Neural cell (in vitro differentiated cells): Measurements from ENCODE around the gene HSD17B4. TPM values are rescaled to one million over a fixed set of nuclear protein-coding genes. Genes with fewer than 3 reads are reported as not detected.
"Not testable (repeated sequence)": the region's sequence is repeated elsewhere in the genome, so short reads cannot be mapped to it uniquely, and the experiment has no call there.

Source experiments
- H2AFZ ChIP-seq: fragments of 200-600, 300-800 bp; sonication (generic), shearing (Covaris generic); 2 replicates; pipeline ENCODE4 v1.6.0; 2014; ENCODE audit warnings: low read depth, mild to moderate bottlenecking, antibody characterized with exemption, low read length, moderate library complexity
- H3F3A ChIP-seq: fragments of 200-600 bp; shearing (Covaris generic); 2 replicates; pipeline ENCODE4 v1.6.1; 2016; ENCODE audit warnings: mild to moderate bottlenecking, moderate library complexity, mixed read lengths, antibody characterized with exemption, low read length; ENCODE audit not compliant: insufficient read depth, poor library complexity, severe bottlenecking
- H3K27ac ChIP-seq: fragments of 200-600, 300-800 bp; sonication (generic), shearing (Covaris generic); 2 replicates; pipeline ENCODE4 v1.5.1; 2014; ENCODE audit warnings: mild to moderate bottlenecking, low read length, moderate library complexity
- H3K27me3 ChIP-seq: fragments of 300-800, 200-600 bp; sonication (generic), shearing (Covaris generic); 2 replicates; pipeline ENCODE4 v1.6.0; 2014; ENCODE audit warnings: mild to moderate bottlenecking, low read depth, low read length, moderate library complexity; ENCODE audit not compliant: insufficient read depth
- H3K36me3 ChIP-seq: fragments of 300-800, 200-600 bp; sonication (generic), shearing (Covaris generic); 2 replicates; pipeline ENCODE4 v1.5.1; 2014; ENCODE audit warnings: mild to moderate bottlenecking, antibody characterized with exemption, low read length, moderate library complexity; ENCODE audit not compliant: insufficient read depth
- H3K4me2 ChIP-seq: fragments of 300-800, 200-600 bp; sonication (generic), shearing (Covaris generic); 2 replicates; pipeline ENCODE4 v1.6.0; 2014; ENCODE audit warnings: mild to moderate bottlenecking, low read length
- H3K4me3 ChIP-seq: fragments of 300-800, 200-600 bp; sonication (generic), shearing (Covaris generic); 2 replicates; pipeline ENCODE4 v1.5.1; 2014; ENCODE audit warnings: mild to moderate bottlenecking, low read length, moderate library complexity
- H3K79me2 ChIP-seq: fragments of 200-600 bp; shearing (Covaris generic); replicated peaks from 2 replicates; pipeline ENCODE4 v1.6.0; 2014; ENCODE audit warnings: mild to moderate bottlenecking, low read length, moderate library complexity; ENCODE audit not compliant: insufficient read depth
- H3K9ac ChIP-seq: fragments of 300-800, 200-600 bp; sonication (generic), shearing (Covaris generic); 2 replicates; pipeline ENCODE4 v1.6.1; 2016; ENCODE audit warnings: mild to moderate bottlenecking, low read length, mixed read lengths
- H3K9me2 ChIP-seq: fragments of 200-600 bp; shearing (Covaris generic); 2 replicates; pipeline ENCODE4 v1.6.1; 2016; ENCODE audit warnings: mild to moderate bottlenecking, low read length, mixed read lengths; ENCODE audit not compliant: insufficient read depth
- H3K9me3 ChIP-seq: fragments of 200-600, 300-800 bp; sonication (generic), shearing (Covaris generic); 2 replicates; pipeline ENCODE4 v1.6.1; 2016; ENCODE audit warnings: mild to moderate bottlenecking, mixed run types, low read length, moderate library complexity, mixed read lengths
- H4K20me1 ChIP-seq: fragments of 200-600 bp; shearing (Covaris generic); 2 replicates; pipeline ENCODE4 v1.6.1; 2016; ENCODE audit warnings: mild to moderate bottlenecking, mixed run types; ENCODE audit not compliant: insufficient read depth
- CTCF ChIP-seq: fragments of 450-650 bp; IDR thresholded peaks from 2 replicates; pipeline ENCODE4 v1.5.1; 2014; ENCODE audit warnings: antibody characterized with exemption, mild to moderate bottlenecking, moderate library complexity; ENCODE audit not compliant: poor library complexity, severe bottlenecking
- EP300 ChIP-seq: fragments of 450-650 bp; conservative IDR thresholded peaks from 2 replicates; pipeline ENCODE4 v1.6.1; 2014; ENCODE audit warnings: antibody characterized with exemption, mild to moderate bottlenecking, moderate library complexity; ENCODE audit not compliant: poor library complexity, severe bottlenecking
- EZH2 ChIP-seq: fragments of 200-600, 300-800 bp; shearing (Covaris generic), sonication (generic); IDR thresholded peaks from 2 replicates; pipeline ENCODE4 v1.6.1; 2014; ENCODE audit warnings: antibody characterized with exemption, low read length, borderline replicate concordance, mild to moderate bottlenecking; ENCODE audit not compliant: insufficient read depth, poor library complexity, severe bottlenecking
- MXI1 ChIP-seq: fragments of 450-650 bp; conservative IDR thresholded peaks from 2 replicates; pipeline ENCODE4 v1.6.1; 2014; ENCODE audit warnings: antibody characterized with exemption, mild to moderate bottlenecking; ENCODE audit not compliant: poor library complexity, severe bottlenecking
- POLR2AphosphoS5 ChIP-seq: IDR thresholded peaks from 2 replicates; pipeline ENCODE4 v1.6.1; 2012
- RAD21 ChIP-seq: fragments of 450-650 bp; conservative IDR thresholded peaks from 2 replicates; pipeline ENCODE4 v1.6.1; 2014; ENCODE audit warnings: antibody characterized with exemption, mild to moderate bottlenecking, moderate library complexity
- REST ChIP-seq: IDR thresholded peaks from 2 replicates; pipeline ENCODE4 v1.6.1; 2012; ENCODE audit warnings: borderline replicate concordance
- SMC3 ChIP-seq: fragments of 450-650 bp; conservative IDR thresholded peaks from 2 replicates; pipeline ENCODE4 v1.6.1; 2014; ENCODE audit warnings: antibody characterized with exemption, mild to moderate bottlenecking, moderate library complexity; ENCODE audit not compliant: poor library complexity
- TAF1 ChIP-seq: IDR thresholded peaks from 2 replicates; pipeline ENCODE4 v1.6.1; 2012; ENCODE audit warnings: low read depth
- polyA plus RNA-seq: library from polyadenylated mRNA; depleted of rRNA; stranded (reverse); fragments of >200 nt; gene quantifications from 2 replicates; pipeline ENCODE4 v1.2.3, GENCODE V29; 2014

Gene HSD17B4
- polyA plus RNA-seq, 1 donor from 2014 or later: 244 TPM

GRCh38 chr5:119515192-119515591, 62.9 kb downstream of the HSD17B4 start:
- TF ChIP-seq EP300 (no peak), CTCF (no peak), SMC3 (no peak), EZH2 (no peak), REST (no peak), TAF1 (no peak), RAD21 (no peak), MXI1 (no peak), POLR2AphosphoS5 (no peak)
- Histone ChIP-seq H3K9me2 (no peaks in the 10 kb centered on the region), H3K9ac (no peak overlapping the region), H3K27ac (no peak overlapping the region), H3K4me2 (no peak overlapping the region), H3K4me3 (no peak overlapping the region), H3K9me3 (no peaks in the 10 kb centered on the region), H2AFZ (no peak overlapping the region), H3K79me2 (no peaks in the 10 kb centered on the region), H3F3A (no peaks in the 10 kb centered on the region), H3K27me3 (no peaks in the 10 kb centered on the region), H4K20me1 (no peaks in the 10 kb centered on the region), H3K36me3 (peaks cover 5% of the 10 kb centered on the region)

GRCh38 chr5:119517115-119517514, 64.8 kb downstream of the HSD17B4 start:
- not testable (repeated sequence) for H3K4me2 ChIP-seq, H3K9me2 ChIP-seq, H3K79me2 ChIP-seq, H3K27ac ChIP-seq, H3K36me3 ChIP-seq, H3K9me3 ChIP-seq, H3K9ac ChIP-seq, H4K20me1 ChIP-seq, H3K4me3 ChIP-seq, H3F3A ChIP-seq, H3K27me3 ChIP-seq, H2AFZ ChIP-seq

- Histone ChIP-seq H3K9ac (no peak overlapping the region), H3K79me2 (no peaks in the 10 kb centered on the region), H2AFZ (no peak overlapping the region), H3K27ac (no peak overlapping the region), H3K4me2 (no peak overlapping the region), H3K36me3 (no peaks in the 10 kb centered on the region), H3K9me2 (no peaks in the 10 kb centered on the region), H3K27me3 (no peaks in the 10 kb centered on the region), H3F3A (no peaks in the 10 kb centered on the region), H3K4me3 (no peak overlapping the region), H4K20me1 (no peaks in the 10 kb centered on the region), H3K9me3 (no peaks in the 10 kb centered on the region)
- TF ChIP-seq EZH2: no peak
Observed at GRCh38 chr5:119521232-119521631, 68.9 kb downstream of the HSD17B4 start.
